H1 (cell line): ENCODE results near the gene ABCA13. TPM values are rescaled to one million over a fixed set of nuclear protein-coding genes. Genes with fewer than 3 reads are reported as not detected.

ENCODE experiments used
- CTCF ChIA-PET: fragments of 300-600 bp; sonication (Branson Sonifier 250); formaldehyde crosslinking; loops from one replicate; lab custom pipeline; 2021; ENCODE audit not compliant: partially characterized antibody; lab: Charles Lee
- POLR2A ChIA-PET: fragments of 300-600 bp; sonication (Branson Sonifier 250); formaldehyde crosslinking; loops from one replicate; lab custom pipeline; 2021; ENCODE audit warnings: inconsistent platforms; ENCODE audit not compliant: partially characterized antibody; lab: Charles Lee
- DNase-seq, 2 experiments: peaks; one replicate each; pipeline versions ENCODE4 v3.0.0 to v3.0.0-alpha.2; 2010 to 2022; ENCODE audit warnings: low spot score in 2 of 2, low read depth in 1 of 2, mixed read lengths in 1 of 2
- FAIRE-seq: peaks from 2 replicates; lab custom pipeline; 2011; peaks lifted over from hg19 to GRCh38; lab: Jason Lieb, UNC
- H2AFZ ChIP-seq: 2 replicates; pipeline ENCODE4 v1.8.1; 2012; ENCODE audit warnings: low read length, inconsistent platforms
- H2AK5ac ChIP-seq: 2 replicates; pipeline ENCODE4 v1.6.1; 2013; ENCODE audit warnings: low read depth, low read length
- H2BK120ac ChIP-seq: replicated peaks from 2 replicates; pipeline ENCODE3; 2013; ENCODE audit warnings: low read depth, low read length, inconsistent platforms
- H2BK12ac ChIP-seq: 2 replicates; pipeline ENCODE4 v1.6.1; 2013; ENCODE audit warnings: low read depth, low read length
- H2BK15ac ChIP-seq: 2 replicates; pipeline ENCODE4 v1.6.1; 2013; ENCODE audit warnings: low read length
- H2BK20ac ChIP-seq: 2 replicates; pipeline ENCODE4 v1.6.1; 2013; ENCODE audit warnings: low read length
- H2BK5ac ChIP-seq: 2 replicates; pipeline ENCODE4 v1.6.1; 2013; ENCODE audit warnings: low read depth, low read length
- H3K14ac ChIP-seq: 2 replicates; pipeline ENCODE4 v1.6.1; 2013; ENCODE audit warnings: inconsistent platforms; ENCODE audit not compliant: insufficient read length
- H3K18ac ChIP-seq: 2 replicates; pipeline ENCODE4 v1.6.1; 2013; ENCODE audit warnings: low read length; ENCODE audit errors: extremely low read depth
- H3K23ac ChIP-seq: 2 replicates; pipeline ENCODE4 v1.6.1; 2013; ENCODE audit warnings: inconsistent platforms; ENCODE audit not compliant: insufficient read length
- H3K23me2 ChIP-seq: 2 replicates; pipeline ENCODE4 v1.6.1; 2013; ENCODE audit warnings: low read depth, low read length
- H3K27ac ChIP-seq: 2 replicates; pipeline ENCODE4 v1.6.1; 2011; ENCODE audit warnings: low read depth, low read length, inconsistent platforms
- H3K27me3 ChIP-seq, 4 experiments: replicated peaks in 1 of 4; 1 replicate in 1 of 4; 2 replicates in 3 of 4; pipeline versions ENCODE4 v1.6.1 to v1.8.1; 2011 to 2013; ENCODE audit warnings: low read length in 3 of 4, mild to moderate bottlenecking in 3 of 4, inconsistent platforms in 2 of 4, mixed read lengths in 2 of 4, moderate library complexity in 1 of 4; ENCODE audit not compliant: control insufficient read depth in 3 of 4, insufficient read depth in 3 of 4; ENCODE audit errors: extremely low read depth in 1 of 4
- H3K36me3 ChIP-seq, 4 experiments: 2 replicates each; pipeline versions ENCODE4 v1.6.1 to v1.8.1; 2011 to 2013; ENCODE audit warnings: mild to moderate bottlenecking in 4 of 4, low read length in 3 of 4, moderate library complexity in 2 of 4, control low read depth in 1 of 4, inconsistent platforms in 1 of 4; ENCODE audit not compliant: insufficient read depth in 4 of 4, control insufficient read depth in 2 of 4
- H3K4ac ChIP-seq: replicated peaks from 2 replicates; pipeline ENCODE3; 2013; ENCODE audit warnings: low read length, low read depth, mixed read lengths, inconsistent platforms; ENCODE audit not compliant: insufficient read length
- H3K4me1 ChIP-seq, 4 experiments: replicated peaks in 1 of 4; 1 replicate in 1 of 4; 2 replicates in 3 of 4; pipeline versions ENCODE4 v1.6.1 to v1.8.1; 2011 to 2013; ENCODE audit warnings: low read length in 3 of 4, inconsistent platforms in 2 of 4, mixed read lengths in 1 of 4; ENCODE audit not compliant: insufficient read depth in 4 of 4, control insufficient read depth in 3 of 4
- H3K4me2 ChIP-seq, 2 experiments: 2 replicates each; pipeline versions ENCODE4 v1.6.1 to v1.8.1; 2011 to 2013; ENCODE audit warnings: low read depth in 2 of 2, low read length in 2 of 2, control low read depth in 1 of 2, inconsistent platforms in 1 of 2, mild to moderate bottlenecking in 1 of 2; ENCODE audit not compliant: insufficient read depth in 1 of 2
- H3K4me3 ChIP-seq, 4 experiments: fragments of 200-600, 300-600 bp in 1 of 4; sonication (generic), shearing (Covaris generic), sonication (Bioruptor Twin) in 1 of 4; 2 replicates each; pipeline versions ENCODE4 v1.5.1 to v1.8.1; 2011 to 2016; ENCODE audit warnings: low read length in 4 of 4, low read depth in 3 of 4, control low read depth in 2 of 4, inconsistent platforms in 2 of 4, mild to moderate bottlenecking in 2 of 4, mixed read lengths in 1 of 4, moderate library complexity in 1 of 4; ENCODE audit not compliant: insufficient read depth in 2 of 4; ENCODE audit errors: extremely low read depth in 1 of 4
- H3K56ac ChIP-seq: replicated peaks from 2 replicates; pipeline ENCODE3; 2013; ENCODE audit warnings: low read depth, mild to moderate bottlenecking, mixed read lengths, low read length, inconsistent platforms; ENCODE audit not compliant: insufficient read length
- H3K79me1 ChIP-seq: 2 replicates; pipeline ENCODE4 v1.6.1; 2013; ENCODE audit warnings: low read depth, low read length, control low read depth
- H3K79me2 ChIP-seq, 2 experiments: 2 replicates each; pipeline versions ENCODE4 v1.6.1 to v1.8.1; 2012 to 2013; ENCODE audit warnings: low read length in 2 of 2, mild to moderate bottlenecking in 2 of 2, inconsistent platforms in 1 of 2; ENCODE audit not compliant: insufficient read depth in 2 of 2, control insufficient read depth in 1 of 2
- H3K9ac ChIP-seq, 4 experiments: replicated peaks in 1 of 4; 1 replicate in 1 of 4; 2 replicates in 3 of 4; pipeline versions ENCODE4 v1.6.1 to v1.8.1; 2011 to 2013; ENCODE audit warnings: low read depth in 3 of 4, low read length in 3 of 4, control low read depth in 2 of 4, mild to moderate bottlenecking in 2 of 4, moderate library complexity in 2 of 4, inconsistent platforms in 1 of 4; ENCODE audit errors: extremely low read depth in 1 of 4
- H3K9me3 ChIP-seq, 2 experiments: 2 replicates each; pipeline versions ENCODE4 v1.6.1 to v1.8.1; 2012 to 2013; ENCODE audit warnings: mild to moderate bottlenecking in 2 of 2, moderate library complexity in 2 of 2, control low read depth in 1 of 2, inconsistent platforms in 1 of 2, low read depth in 1 of 2, low read length in 1 of 2, mixed read lengths in 1 of 2; ENCODE audit not compliant: insufficient read depth in 2 of 2
- H4K20me1 ChIP-seq, 2 experiments: replicated peaks in 1 of 2; 2 replicates each; pipeline versions ENCODE3 to v1.8.1; 2011 to 2013; ENCODE audit warnings: inconsistent platforms in 2 of 2, low read length in 2 of 2, mild to moderate bottlenecking in 1 of 2; ENCODE audit not compliant: insufficient read depth in 2 of 2, control insufficient read depth in 1 of 2
- H4K5ac ChIP-seq: 2 replicates; pipeline ENCODE4 v1.6.1; 2013; ENCODE audit warnings: low read length, low read depth, mixed read lengths, inconsistent platforms; ENCODE audit not compliant: insufficient read length
- H4K8ac ChIP-seq: 2 replicates; pipeline ENCODE4 v1.8.0; 2013; ENCODE audit warnings: mild to moderate bottlenecking, moderate library complexity, low read length, inconsistent platforms; ENCODE audit not compliant: insufficient read depth; ENCODE audit errors: extremely low read depth
- H4K91ac ChIP-seq: replicated peaks from 2 replicates; pipeline ENCODE3; 2013; ENCODE audit warnings: low read length, mixed read lengths, inconsistent platforms; ENCODE audit not compliant: insufficient read length
- E2F6 ChIP-seq: IDR thresholded peaks from 2 replicates; pipeline ENCODE4 v1.6.1; 2012; ENCODE audit warnings: inconsistent platforms
- SP4 ChIP-seq: IDR thresholded peaks from 2 replicates; pipeline ENCODE4 v1.6.1; 2012; ENCODE audit warnings: low read length, inconsistent platforms
- WGBS, 2 experiments: shearing (Covaris generic) in 1 of 2; methylation state at CpG; one replicate each; pipeline versions ENCODE4 v1.1.6 to v1.1.7; 2013 to 2015; ENCODE audit warnings: low lambda C conversion rate in 2 of 2, mixed read lengths in 2 of 2, inconsistent platforms in 1 of 2, low coverage in 1 of 2, missing lambda C conversion rate in 1 of 2; ENCODE audit not compliant: insufficient replicate concordance in 2 of 2, insufficient coverage in 1 of 2, insufficient read length in 1 of 2; ENCODE audit errors: extremely low coverage in 1 of 2, missing lambda C conversion rate in 1 of 2; 5-methylcytosine and 5-hydroxymethylcytosine counted together
- polyA plus RNA-seq, 7 experiments: library from polyadenylated mRNA; depleted of rRNA in 3 of 7; stranded (reverse) in 5 of 7; unstranded in 2 of 7; fragments of >200 nt in 5 of 7; fragments of 200-250 nt in 2 of 7; gene quantifications; 1 replicate in 5 of 7; 2 replicates in 1 of 7; 4 replicates in 1 of 7; pipeline versions ENCODE4 v1.2.1 to v1.2.3, GENCODE V29; 2011 to 2013; ENCODE audit warnings: missing spikeins in 2 of 7, mixed read lengths in 2 of 7
- total RNA-seq: library from RNA; stranded (reverse); fragmentation: NEBNext Ultra II Directional; extraction: Animal tissue kit (Norgen Biotek cat#: 25700); gene quantifications from 2 replicates; pipeline ENCODE4 v1.2.1, GENCODE V29; 2021
- TF ChIP-seq, protein P1 (sequence below): IDR thresholded peaks from 2 replicates; pipeline ENCODE4 v1.6.1; 2012; ENCODE audit warnings: inconsistent platforms

The ABCA13 gene
- total and polyA plus RNA-seq, 2 of the 8 experiments (the other 6 are each of a cell fraction or from before 2014, with no cell fraction given) = 0.07 to 0.09 TPM

DNA sequence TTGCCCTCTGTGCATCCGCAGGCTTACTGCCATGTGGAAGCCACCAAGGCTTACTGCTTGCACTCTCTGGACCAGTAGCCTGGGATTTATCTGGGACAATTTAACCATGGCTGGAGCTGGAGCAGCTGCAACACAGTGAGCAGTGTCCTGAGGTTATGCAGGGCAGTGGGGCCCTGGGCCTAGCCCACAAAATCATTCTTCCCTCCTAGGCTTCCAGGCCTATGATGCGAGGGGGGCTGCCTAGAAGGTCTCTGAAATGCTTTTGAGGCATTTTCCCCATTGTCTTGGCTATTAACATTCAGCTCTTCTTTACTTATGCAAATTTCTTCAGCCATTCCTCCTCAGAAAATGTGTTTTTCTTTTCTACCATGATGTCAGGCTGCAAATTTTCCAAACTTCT lies 439.4 kb downstream of the ABCA13 start:
- H2BK5ac ChIP-seq = no peak overlapping the region
- FAIRE-seq (no peak), DNase-seq (no peak)
- no peaks in the 10 kb centered on the region for H3K79me1 ChIP-seq
- no peak overlapping the region for H2BK15ac ChIP-seq
- no peak overlapping the region for H3K56ac ChIP-seq
- H3K27ac ChIP-seq = no peak overlapping the region
- H4K8ac ChIP-seq = no peak overlapping the region
- H3K4me2 ChIP-seq = no peak overlapping the region
- no peaks in the 10 kb centered on the region for H4K20me1 ChIP-seq
- no peak overlapping the region for H3K23ac ChIP-seq
- no peak overlapping the region for H4K5ac ChIP-seq
- H2AFZ ChIP-seq = no peak overlapping the region
- no peak for TF ChIP-seq SP4
- TF ChIP-seq, protein P1, sequence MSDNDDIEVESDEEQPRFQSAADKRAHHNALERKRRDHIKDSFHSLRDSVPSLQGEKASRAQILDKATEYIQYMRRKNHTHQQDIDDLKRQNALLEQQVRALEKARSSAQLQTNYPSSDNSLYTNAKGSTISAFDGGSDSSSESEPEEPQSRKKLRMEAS = no peak
- no peak for TF ChIP-seq E2F6
- H3K36me3 ChIP-seq = no peaks in the 10 kb centered on the region
- H4K91ac ChIP-seq = no peak overlapping the region
- no peak overlapping the region for H2BK20ac ChIP-seq
- H3K79me2 ChIP-seq = no peaks in the 10 kb centered on the region
- ChIA-PET POLR2A (no interaction called here), CTCF (no interaction called here)
- no peak overlapping the region for H2BK120ac ChIP-seq
- H3K9ac ChIP-seq = no peak overlapping the region
- WGBS, 2 experiments = 80% methylated on average over 2 of the region's 2 CpGs; no CpG with 5 or more reads in 1 of the 2 experiments
- peak overlapping the region; percentile 75 for H3K18ac ChIP-seq
- no peak overlapping the region for H2AK5ac ChIP-seq
- H3K4ac ChIP-seq = no peak overlapping the region
- H3K23me2 ChIP-seq = no peaks in the 10 kb centered on the region
- H2BK12ac ChIP-seq = no peak overlapping the region
- no peaks in the 10 kb centered on the region for H3K9me3 ChIP-seq
- no peak overlapping the region for H3K4me3 ChIP-seq
- H3K27me3 ChIP-seq = no peaks in the 10 kb centered on the region
- no peak overlapping the region for H3K14ac ChIP-seq
- peaks cover 0 to 8% (median 2%) of the 10 kb centered on the region in 4 experiments; a peak in 4 of 7 replicates for H3K4me1 ChIP-seq
